ENCODE measurements around the gene HOXD3. TPM values are rescaled to one million over a fixed set of nuclear protein-coding genes. Genes with fewer than 3 reads are reported as not detected.

Gene HOXD3
- total RNA-seq, 1 experiment from 2014 or later = not detected

GRCh38 chr2:176133389-176133788 lies 23.7 kb upstream of the HOXD3 start:
- Mint-ChIP-seq H3K4me3 (ENCODE audit: low read depth, unreplicated experiment) (no peak overlapping the region), H3K9me3 (ENCODE audit: low read depth, unreplicated experiment) (no peaks in the 10 kb centered on the region), H3K27ac (ENCODE audit: unreplicated experiment) (no peak overlapping the region), H3K36me3 (ENCODE audit: insufficient read depth, unreplicated experiment) (no peaks in the 10 kb centered on the region), H3K4me1 (ENCODE audit: low read depth, unreplicated experiment) (no peaks in the 10 kb centered on the region), H3K27me3 (ENCODE audit: unreplicated experiment) (no peaks in the 10 kb centered on the region)
- intact Hi-C loops (cut with micrococcal nuclease; ENCODE audit: unreplicated experiment) = no loop called here
- BruUV-seq (replicated peaks) = no TSS peak
- no peak for TF ChIP-seq CTCF (IDR thresholded peaks at IDR 0.05; ENCODE audit: unreplicated experiment)
- DNase-seq = no peak
- CTCF ChIA-PET = interaction anchor here (0.9 kb wide), 1 partner anchor 531 kb away, joined by 4 read pairs; no protein-coding TSS in a partner anchor

GRCh38 chr2:176134035-176134434 lies 23.1 kb upstream of the HOXD3 start:
- CTCF ChIA-PET = no interaction called here
- BruUV-seq (replicated peaks) = no TSS peak
- H3K27ac Mint-ChIP-seq (ENCODE audit: unreplicated experiment) = no peak overlapping the region
- no peaks in the 10 kb centered on the region for H3K27me3 Mint-ChIP-seq (ENCODE audit: unreplicated experiment)
- TF ChIP-seq CTCF (IDR thresholded peaks at IDR 0.05; ENCODE audit: unreplicated experiment) = no peak
- H3K36me3 Mint-ChIP-seq (ENCODE audit: insufficient read depth, unreplicated experiment) = no peaks in the 10 kb centered on the region
- H3K9me3 Mint-ChIP-seq (ENCODE audit: low read depth, unreplicated experiment) = no peaks in the 10 kb centered on the region
- no peak for DNase-seq
- H3K4me1 Mint-ChIP-seq (ENCODE audit: low read depth, unreplicated experiment) = no peaks in the 10 kb centered on the region
- H3K4me3 Mint-ChIP-seq (ENCODE audit: low read depth, unreplicated experiment) = no peak overlapping the region
- intact Hi-C loops (cut with micrococcal nuclease; ENCODE audit: unreplicated experiment) = no loop called here

GRCh38 chr2:176135035-176135440 lies 22.1 kb upstream of the HOXD3 start:
- Mint-ChIP-seq H3K4me3 (ENCODE audit: low read depth, unreplicated experiment) (no peak overlapping the region), H3K9me3 (ENCODE audit: low read depth, unreplicated experiment) (no peaks in the 10 kb centered on the region)

GRCh38 chr2:176136374-176137251 lies 20.5 kb upstream of the HOXD3 start:
- H3K9me3 Mint-ChIP-seq (ENCODE audit: low read depth, unreplicated experiment) = no peaks in the 10 kb centered on the region
- no peak overlapping the region for H3K27ac Mint-ChIP-seq (ENCODE audit: unreplicated experiment)
- H3K27me3 Mint-ChIP-seq (ENCODE audit: unreplicated experiment) = no peaks in the 10 kb centered on the region
- no peak for DNase-seq
- CTCF ChIA-PET = interaction anchor here (0.9 kb wide), 1 partner anchor 313 kb away, joined by 4 read pairs; no protein-coding TSS in a partner anchor
- intact Hi-C loops (cut with micrococcal nuclease; ENCODE audit: unreplicated experiment) = no loop called here
- H3K4me3 Mint-ChIP-seq (ENCODE audit: low read depth, unreplicated experiment) = no peak overlapping the region
- BruUV-seq (replicated peaks) = no TSS peak
- no peaks in the 10 kb centered on the region for H3K4me1 Mint-ChIP-seq (ENCODE audit: low read depth, unreplicated experiment)
- no peaks in the 10 kb centered on the region for H3K36me3 Mint-ChIP-seq (ENCODE audit: insufficient read depth, unreplicated experiment)
- no peak for TF ChIP-seq CTCF (IDR thresholded peaks at IDR 0.05; ENCODE audit: unreplicated experiment)

More at GRCh38 chr2:176135035-176135440, 22.1 kb upstream of the HOXD3 start:
- H3K27me3 Mint-ChIP-seq (ENCODE audit: unreplicated experiment) = no peaks in the 10 kb centered on the region
- BruUV-seq (replicated peaks) = no TSS peak
- no peaks in the 10 kb centered on the region for H3K36me3 Mint-ChIP-seq (ENCODE audit: insufficient read depth, unreplicated experiment)
- intact Hi-C loops (cut with micrococcal nuclease; ENCODE audit: unreplicated experiment) = no loop called here
- CTCF ChIA-PET = no interaction called here
- H3K4me1 Mint-ChIP-seq (ENCODE audit: low read depth, unreplicated experiment) = no peaks in the 10 kb centered on the region
- H3K27ac Mint-ChIP-seq (ENCODE audit: unreplicated experiment) = no peak overlapping the region
- no peak for TF ChIP-seq CTCF (IDR thresholded peaks at IDR 0.05; ENCODE audit: unreplicated experiment)
- no peak for DNase-seq

Measured in Calu3 (cell line).